Measurements from ENCODE around the gene ZFYVE9.
"Not testable (repeated sequence)": the region's sequence is repeated elsewhere in the genome, so short reads cannot be mapped to it uniquely, and the experiment has no call there.

ZFYVE9 gene

GRCh38 chr1:52186449-52186848 lies 44.6 kb downstream of the ZFYVE9 start:
- no peak overlapping the region for H3K4me3 ChIP-seq (ENCODE audit: low read depth, low read length)
- DNase-seq (ENCODE audit: low read depth): no peak

GRCh38 chr1:52189898-52190480 lies 48.1 kb downstream of the ZFYVE9 start:
- no peak for DNase-seq (ENCODE audit: low read depth)

GRCh38 chr1:52190500-52191252 lies 48.8 kb downstream of the ZFYVE9 start:
- DNase-seq (ENCODE audit: low read depth): no peak

More at GRCh38 chr1:52189898-52190480, 48.1 kb downstream of the ZFYVE9 start:
- H3K4me3 ChIP-seq (ENCODE audit: low read depth, low read length): no peak overlapping the region

GRCh38 chr1:52191395-52191965 lies 49.6 kb downstream of the ZFYVE9 start:
- DNase-seq (ENCODE audit: low read depth): no peak
- H3K4me3 ChIP-seq (ENCODE audit: low read depth, low read length): no peak overlapping the region

More at GRCh38 chr1:52190500-52191252, 48.8 kb downstream of the ZFYVE9 start:
- no peak overlapping the region for H3K4me3 ChIP-seq (ENCODE audit: low read depth, low read length)

- H3K4me3 ChIP-seq (ENCODE audit: low read depth, low read length): no peak overlapping the region
- DNase-seq (ENCODE audit: low read depth): no peak
These were observed 50.1 kb downstream of the ZFYVE9 start for GRCh38 chr1:52192024-52192423.

- no peak for DNase-seq (ENCODE audit: low read depth)
- H3K4me3 ChIP-seq (ENCODE audit: low read depth, low read length): no peak overlapping the region
These were observed 50.5 kb downstream of the ZFYVE9 start for GRCh38 chr1:52192436-52192835.

- DNase-seq (ENCODE audit: low read depth): no peak
- no peak overlapping the region for H3K4me3 ChIP-seq (ENCODE audit: low read depth, low read length)
These were observed 52.1 kb downstream of the ZFYVE9 start for GRCh38 chr1:52193985-52194384.

GRCh38 chr1:52195161-52195560 lies 53.3 kb downstream of the ZFYVE9 start:
- no peak for DNase-seq (ENCODE audit: low read depth)
- H3K4me3 ChIP-seq (ENCODE audit: low read depth, low read length): no peak overlapping the region

- H3K4me3 ChIP-seq (ENCODE audit: low read depth, low read length): no peak overlapping the region
- DNase-seq (ENCODE audit: low read depth): no peak
These were observed 62.2 kb downstream of the ZFYVE9 start for GRCh38 chr1:52203935-52204625.

GRCh38 chr1:52204696-52205095 lies 62.8 kb downstream of the ZFYVE9 start:
- no peak for DNase-seq (ENCODE audit: low read depth)
- no peak overlapping the region for H3K4me3 ChIP-seq (ENCODE audit: low read depth, low read length)

GRCh38 chr1:52206686-52207085 lies 64.8 kb downstream of the ZFYVE9 start:
- H3K4me3 ChIP-seq (ENCODE audit: low read depth, low read length); DNase-seq (ENCODE audit: low read depth): not testable (repeated sequence)

GRCh38 chr1:52209429-52209828 lies 67.5 kb downstream of the ZFYVE9 start:
- no peak for DNase-seq (ENCODE audit: low read depth)
- no peak overlapping the region for H3K4me3 ChIP-seq (ENCODE audit: low read depth, low read length)

- no peak for DNase-seq (ENCODE audit: low read depth)
- H3K4me3 ChIP-seq (ENCODE audit: low read depth, low read length): no peak overlapping the region
These were observed 68.2 kb downstream of the ZFYVE9 start for GRCh38 chr1:52210044-52210443.

GRCh38 chr1:52216907-52217458 lies 75.1 kb downstream of the ZFYVE9 start:
- H3K4me3 ChIP-seq (ENCODE audit: low read depth, low read length): no peak overlapping the region
- DNase-seq (ENCODE audit: low read depth): no peak

- no peak for DNase-seq (ENCODE audit: low read depth)
- no peak overlapping the region for H3K4me3 ChIP-seq (ENCODE audit: low read depth, low read length)
These were observed 83.3 kb downstream of the ZFYVE9 start for GRCh38 chr1:52225174-52225573.

- H3K4me3 ChIP-seq (ENCODE audit: low read depth, low read length): no peak overlapping the region
- no peak for DNase-seq (ENCODE audit: low read depth)
These were observed 87.6 kb downstream of the ZFYVE9 start for GRCh38 chr1:52229494-52229893.

- no peak for DNase-seq (ENCODE audit: low read depth)
- no peak overlapping the region for H3K4me3 ChIP-seq (ENCODE audit: low read depth, low read length)
These were observed 91.6 kb downstream of the ZFYVE9 start for GRCh38 chr1:52233463-52233862.

GRCh38 chr1:52234014-52234413 lies 92.1 kb downstream of the ZFYVE9 start:
- no peak overlapping the region for H3K4me3 ChIP-seq (ENCODE audit: low read depth, low read length)
- no peak for DNase-seq (ENCODE audit: low read depth)

GRCh38 chr1:52234708-52235107 lies 92.8 kb downstream of the ZFYVE9 start:
- H3K4me3 ChIP-seq (ENCODE audit: low read depth, low read length): no peak overlapping the region
- DNase-seq (ENCODE audit: low read depth): no peak

- H3K4me3 ChIP-seq (ENCODE audit: low read depth, low read length): no peak overlapping the region
- DNase-seq (ENCODE audit: low read depth): no peak
These were observed 93.8 kb downstream of the ZFYVE9 start for GRCh38 chr1:52235646-52236045.
